GM18499 (cell line): ENCODE data around the gene TAF4.
"Not testable (repeated sequence)": the region's sequence is repeated elsewhere in the genome, so short reads cannot be mapped to it uniquely, and the experiment has no call there.

Source experiments
- ATAC-seq: cut with Tn5 transposase; IDR thresholded peaks from one replicate; pipeline ENCODE4 v1.9.1; 2021; ENCODE audit warnings: moderate number of reproducible peaks; ENCODE audit not compliant: insufficient read depth, unreplicated experiment

The TAF4 gene

GRCh38 chr20:61953037-61954021 is 112.4 kb downstream of the TAF4 start:
- no peak for ATAC-seq

DNA sequence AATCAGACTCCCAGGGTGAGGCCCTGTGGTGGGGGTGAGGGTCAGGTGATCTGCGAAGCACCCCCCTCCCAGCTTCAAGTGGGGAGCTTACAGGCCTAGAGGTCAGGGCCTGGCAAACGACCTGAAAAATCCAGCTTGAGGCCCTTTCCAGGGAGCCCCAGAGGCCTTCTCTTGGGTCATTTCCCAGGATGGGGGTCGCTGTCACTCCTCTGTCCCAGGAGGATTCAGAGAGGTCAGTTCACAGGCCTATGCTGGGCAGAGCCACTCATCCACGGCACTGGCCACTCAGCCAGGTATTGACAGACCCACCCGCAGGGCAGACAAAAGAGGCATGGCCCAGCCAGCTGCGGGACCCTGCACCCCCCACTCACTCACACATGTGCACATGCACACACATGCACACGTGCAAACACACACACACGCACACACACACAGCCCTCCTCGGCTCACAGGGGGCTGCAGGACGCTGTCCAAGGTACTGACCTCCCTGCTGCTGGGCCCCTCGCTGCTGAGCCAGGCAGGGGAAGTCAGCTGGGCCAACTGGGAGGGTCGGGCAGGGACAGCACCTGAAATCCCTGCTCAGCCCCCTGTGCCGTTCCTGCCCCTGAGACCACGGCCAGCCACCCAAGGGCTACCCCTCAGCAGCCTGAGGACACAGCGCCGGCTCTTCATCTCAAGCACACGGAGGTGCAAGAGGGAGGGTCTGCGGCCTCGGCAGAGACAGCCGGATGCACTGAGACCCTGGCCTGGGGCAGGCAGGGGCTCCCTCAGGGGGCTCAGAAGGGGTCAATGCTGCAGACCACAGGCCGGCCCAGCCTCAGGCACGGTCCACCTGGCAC is 113.8 kb downstream of the TAF4 start:
- no peak for ATAC-seq

DNA sequence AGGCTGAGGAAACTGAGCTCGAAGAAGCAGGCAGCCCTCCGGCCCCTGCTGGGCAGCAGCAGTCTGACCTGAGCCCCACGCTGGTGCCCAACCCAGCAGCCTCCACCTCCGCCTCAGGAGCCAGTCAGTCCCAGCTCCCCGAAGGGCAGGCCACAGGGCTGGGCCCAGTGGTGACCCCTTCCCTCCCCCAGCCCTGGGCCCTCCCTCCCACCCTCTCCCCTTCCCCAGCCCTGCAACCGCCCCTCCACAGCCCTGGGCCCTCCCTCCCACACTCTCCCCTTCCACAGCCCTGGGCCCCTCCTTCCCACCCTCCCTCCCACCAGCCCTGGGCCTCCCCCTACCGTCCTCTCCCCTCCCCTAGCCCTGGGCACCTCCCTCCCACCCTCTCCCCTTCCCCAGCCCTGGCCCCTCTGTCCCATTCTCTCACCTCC is 115.0 kb downstream of the TAF4 start:
- no peak for ATAC-seq

DNA sequence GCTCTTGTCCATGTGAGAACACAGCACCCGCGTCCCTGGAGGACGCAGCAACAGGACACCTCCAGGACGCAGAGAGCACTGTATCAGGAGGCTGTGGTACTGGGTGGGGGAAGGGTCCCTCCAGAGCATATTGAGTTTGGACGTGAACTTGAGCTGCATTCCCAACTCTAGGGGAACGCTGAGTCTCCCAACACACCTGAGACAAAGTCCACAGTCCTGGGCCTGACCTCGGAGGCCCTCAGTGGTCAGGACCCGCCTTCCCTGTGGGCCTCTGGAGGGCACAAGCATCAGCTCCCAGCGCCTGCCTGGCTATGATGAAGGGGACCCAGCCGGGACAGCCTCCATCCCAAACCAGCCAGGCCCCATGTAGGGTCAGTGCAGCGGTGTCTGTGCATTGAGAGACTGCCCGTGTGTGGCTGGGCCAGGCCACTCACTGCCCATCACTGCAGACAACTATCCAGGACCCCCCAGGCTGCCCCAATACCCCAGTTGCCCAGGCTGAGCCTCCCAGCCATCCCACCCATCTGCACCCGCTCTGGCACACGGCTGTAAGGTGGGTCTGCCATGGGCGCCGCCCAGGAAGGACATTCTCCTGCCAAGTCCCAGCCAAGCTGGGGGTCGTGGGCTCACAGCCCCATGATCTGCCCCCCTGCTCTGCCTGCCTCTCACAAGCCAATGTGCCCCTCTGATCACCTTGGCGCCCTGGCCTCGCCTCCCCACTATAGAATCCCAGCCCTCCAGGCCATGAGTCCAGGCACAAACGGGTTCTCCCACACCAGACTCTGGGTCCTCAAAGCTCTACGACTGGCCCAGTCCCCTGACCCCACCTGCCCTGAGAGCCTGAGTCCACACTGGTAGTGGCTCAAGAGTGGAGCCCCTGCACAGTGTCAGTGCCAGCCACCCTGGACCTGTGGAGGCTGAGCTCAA is 115.7 kb downstream of the TAF4 start:
- ATAC-seq, result no peak

- no peak for ATAC-seq
Observed at GRCh38 chr20:61949363-61949713, 116.3 kb downstream of the TAF4 start.

DNA sequence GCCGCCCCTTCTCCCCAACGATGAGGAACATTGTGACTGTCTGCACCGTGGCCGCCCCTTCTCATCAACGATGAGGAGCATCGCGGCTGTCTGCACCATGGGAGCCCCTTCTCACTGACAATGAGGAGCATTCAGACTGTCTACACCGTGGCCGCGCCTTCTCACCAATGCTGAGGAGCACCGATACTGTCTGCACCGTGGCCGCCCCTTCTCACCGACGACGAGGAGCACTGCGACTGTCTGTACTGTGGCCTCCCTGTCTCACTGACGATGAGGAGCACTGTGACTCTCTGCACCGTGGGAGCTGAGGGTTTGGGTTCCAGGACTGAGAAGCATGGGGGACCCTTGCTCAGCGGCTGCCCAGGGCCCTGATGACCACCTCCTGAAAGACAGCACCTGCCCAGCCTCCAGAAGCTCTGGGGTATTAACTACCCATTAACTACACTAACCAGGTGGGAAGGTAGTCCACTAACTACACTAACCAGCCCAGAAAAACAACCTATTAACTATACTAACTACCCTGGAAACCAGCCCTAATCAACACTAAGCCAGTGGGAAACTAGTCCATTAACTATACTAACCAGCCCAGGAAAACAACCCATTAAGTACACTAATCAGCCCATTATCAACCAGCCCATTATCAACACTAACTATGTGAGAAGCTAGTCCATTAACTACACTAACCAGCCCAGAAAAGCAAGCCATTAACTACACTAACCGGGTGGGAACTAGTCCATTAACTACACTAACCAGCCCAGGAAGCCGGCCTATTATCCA is 116.9 kb downstream of the TAF4 start:
- no peak for ATAC-seq

DNA sequence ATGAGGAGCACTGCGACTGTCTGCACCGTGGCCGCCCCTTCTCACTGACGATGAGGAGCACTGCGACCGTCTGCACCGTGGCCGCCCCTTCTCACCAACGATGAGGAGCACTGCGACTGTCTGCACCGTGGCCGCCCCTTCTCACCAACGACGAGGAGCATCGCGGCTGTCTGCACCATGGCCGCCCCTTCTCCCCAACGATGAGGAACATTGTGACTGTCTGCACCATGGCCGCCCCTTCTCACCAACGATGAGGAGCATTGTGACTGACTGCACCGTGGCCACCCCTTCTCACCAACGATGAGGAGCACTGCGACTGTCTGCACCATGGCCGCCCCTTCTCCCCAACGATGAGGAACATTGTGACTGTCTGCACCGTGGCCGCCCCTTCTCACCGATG is 117.6 kb downstream of the TAF4 start:
- not testable (repeated sequence) for ATAC-seq

DNA sequence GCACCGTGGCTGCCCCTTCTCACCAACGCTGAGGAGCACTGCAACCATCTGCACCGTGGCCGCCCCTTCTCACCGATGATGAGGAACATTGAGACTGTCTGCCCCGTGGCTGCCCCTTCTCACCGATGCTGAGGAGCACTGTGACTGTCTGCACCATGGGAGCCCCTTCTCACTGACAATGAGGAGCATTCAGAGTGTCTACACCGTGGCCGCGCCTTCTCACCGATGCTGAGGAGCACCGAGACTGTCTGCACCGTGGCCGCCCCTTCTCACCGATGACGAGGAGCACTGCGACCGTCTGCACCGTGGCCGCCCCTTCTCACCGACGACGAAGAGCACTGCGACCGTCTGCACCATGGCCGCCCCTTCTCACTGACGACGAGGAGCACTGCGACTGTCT is 120.2 kb downstream of the TAF4 start:
- not testable (repeated sequence) for ATAC-seq

- not testable (repeated sequence) for ATAC-seq
Observed at GRCh38 chr20:61944967-61945366, 120.7 kb downstream of the TAF4 start.

GRCh38 chr20:61942526-61942925 is 123.2 kb downstream of the TAF4 start:
- no peak for ATAC-seq

DNA sequence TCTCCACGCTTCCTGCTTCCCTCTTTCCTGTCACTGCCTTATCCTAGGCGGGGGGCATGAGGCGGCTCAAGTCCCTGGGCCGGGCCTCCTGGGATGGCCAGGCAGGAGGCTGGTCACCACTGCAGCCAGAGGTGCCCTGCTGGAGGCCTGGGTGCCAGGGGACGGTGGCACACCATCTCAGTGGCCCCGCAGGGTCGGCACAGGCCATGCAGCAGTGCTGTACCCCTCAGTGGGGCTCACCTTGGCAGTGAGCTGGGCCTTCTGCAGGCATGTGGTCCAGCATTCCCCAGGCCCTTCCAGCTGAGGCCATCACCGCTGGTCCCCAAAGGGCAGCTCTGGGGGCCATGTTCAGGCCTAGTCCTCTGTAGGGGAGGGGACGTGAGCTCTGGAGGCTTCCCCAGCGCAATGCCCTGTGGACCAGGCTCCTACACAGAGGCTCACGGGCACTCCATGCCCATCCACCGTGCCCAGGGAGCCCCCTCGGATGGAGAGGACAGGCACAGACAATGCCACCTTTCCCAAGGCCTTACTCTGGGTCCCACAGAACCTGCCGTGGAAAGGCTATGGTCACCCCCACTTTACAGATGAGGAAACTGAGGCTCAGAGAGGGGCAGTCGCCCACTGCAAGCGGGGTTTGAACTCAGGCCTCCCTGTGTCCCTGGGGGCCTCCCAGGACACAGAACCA is 123.8 kb downstream of the TAF4 start:
- no peak for ATAC-seq

GRCh38 chr20:61940976-61941720 is 124.5 kb downstream of the TAF4 start:
- no peak for ATAC-seq

DNA sequence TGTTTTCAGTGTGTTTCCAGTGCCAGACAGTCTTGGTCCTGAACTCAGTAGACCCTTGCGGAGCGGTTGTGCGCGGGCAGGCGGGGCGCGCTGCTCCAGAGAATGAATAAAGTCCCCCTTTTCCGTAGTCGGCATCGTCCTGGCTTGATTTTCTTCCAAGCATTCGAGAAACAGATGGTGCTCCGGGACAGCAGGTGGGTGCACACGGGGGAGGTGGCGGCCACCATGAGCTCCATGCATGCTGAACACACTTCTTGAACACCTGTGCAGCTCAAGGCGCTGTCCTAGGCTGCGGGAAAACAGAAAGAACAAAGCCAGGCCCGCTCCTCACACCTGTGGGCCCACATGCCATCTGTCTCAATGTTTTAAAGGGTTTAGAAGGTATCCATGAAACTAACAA is 125.2 kb downstream of the TAF4 start:
- no peak for ATAC-seq

- no peak for ATAC-seq
Observed at GRCh38 chr20:61939691-61940360, 125.9 kb downstream of the TAF4 start.

GRCh38 chr20:61938839-61939690 is 126.6 kb downstream of the TAF4 start:
- no peak for ATAC-seq

DNA sequence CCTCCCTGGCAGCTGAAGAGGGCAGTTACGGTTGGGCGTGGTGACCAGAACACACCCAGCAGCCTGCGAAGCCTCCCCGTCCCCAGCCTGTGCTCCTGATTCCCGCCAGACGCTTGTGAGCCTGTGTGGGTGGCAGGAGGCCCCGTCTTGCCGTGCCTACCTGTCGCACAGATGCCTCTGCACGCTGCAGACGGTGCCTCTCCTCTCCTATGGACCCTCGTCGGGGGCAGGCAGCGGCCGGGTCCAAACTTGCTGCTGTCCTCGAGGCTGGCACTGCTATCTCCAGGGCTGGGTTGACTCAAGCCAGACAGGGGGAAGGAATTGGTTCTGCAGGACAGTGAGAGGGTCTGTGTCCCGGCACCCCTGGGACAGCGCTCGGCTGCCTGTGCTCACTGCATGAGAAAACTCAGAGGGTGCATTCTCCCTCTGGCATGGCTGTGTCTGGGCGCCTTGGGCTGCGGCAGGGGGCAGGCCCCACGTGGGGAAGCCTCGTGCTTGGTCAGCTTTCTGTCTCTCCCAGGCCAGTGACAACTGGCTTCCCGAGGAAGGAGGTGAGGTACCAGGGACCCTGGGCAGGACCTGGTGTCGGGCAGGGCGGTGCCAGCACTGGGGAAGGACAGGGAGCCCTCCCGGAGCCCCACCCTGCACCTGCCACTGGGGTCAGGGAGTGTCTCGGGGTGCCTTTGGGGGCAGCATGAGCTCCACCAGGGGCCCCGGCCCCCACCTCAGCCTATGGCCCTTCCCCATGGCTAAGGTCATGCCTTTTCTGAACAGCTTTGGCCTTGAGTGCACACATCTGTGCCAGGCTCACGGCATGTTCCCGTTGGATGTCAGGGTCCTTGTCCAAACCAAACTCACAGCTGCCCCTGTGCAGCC is 127.5 kb downstream of the TAF4 start:
- no peak for ATAC-seq
